Measurements from ENCODE around the gene EIF2B2. TPM values are rescaled to one million over a fixed set of nuclear protein-coding genes. Genes with fewer than 3 reads are reported as not detected.

Gene EIF2B2
- total and polyA plus RNA-seq, 9 of the 15 experiments (the other 6 are each of a cell fraction or from before 2014, with no cell fraction given) = 10.6 to 94.1 (median 38.9) TPM

- TF ChIP-seq, protein P1, sequence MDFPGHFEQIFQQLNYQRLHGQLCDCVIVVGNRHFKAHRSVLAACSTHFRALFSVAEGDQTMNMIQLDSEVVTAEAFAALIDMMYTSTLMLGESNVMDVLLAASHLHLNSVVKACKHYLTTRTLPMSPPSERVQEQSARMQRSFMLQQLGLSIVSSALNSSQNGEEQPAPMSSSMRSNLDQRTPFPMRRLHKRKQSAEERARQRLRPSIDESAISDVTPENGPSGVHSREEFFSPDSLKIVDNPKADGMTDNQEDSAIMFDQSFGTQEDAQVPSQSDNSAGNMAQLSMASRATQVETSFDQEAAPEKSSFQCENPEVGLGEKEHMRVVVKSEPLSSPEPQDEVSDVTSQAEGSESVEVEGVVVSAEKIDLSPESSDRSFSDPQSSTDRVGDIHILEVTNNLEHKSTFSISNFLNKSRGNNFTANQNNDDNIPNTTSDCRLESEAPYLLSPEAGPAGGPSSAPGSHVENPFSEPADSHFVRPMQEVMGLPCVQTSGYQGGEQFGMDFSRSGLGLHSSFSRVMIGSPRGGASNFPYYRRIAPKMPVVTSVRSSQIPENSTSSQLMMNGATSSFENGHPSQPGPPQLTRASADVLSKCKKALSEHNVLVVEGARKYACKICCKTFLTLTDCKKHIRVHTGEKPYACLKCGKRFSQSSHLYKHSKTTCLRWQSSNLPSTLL (IDR thresholded peaks at IDR 0.05) = no peak
- TF ChIP-seq TEAD2 (tag; IDR thresholded peaks at IDR 0.05) = no peak
- no peak for TF ChIP-seq SMARCB1 (IDR thresholded peaks at IDR 0.05; ENCODE audit: insufficient read length, low read depth)
- TF ChIP-seq ZNF436 (CRISPR knock-in tag; IDR thresholded peaks at IDR 0.05) = no peak
- TF ChIP-seq NR4A1 (CRISPR knock-in tag; IDR thresholded peaks at IDR 0.05) = no peak
- TF ChIP-seq NR4A1 (tag; IDR thresholded peaks at IDR 0.05) = no peak
- TF ChIP-seq, protein P2, sequence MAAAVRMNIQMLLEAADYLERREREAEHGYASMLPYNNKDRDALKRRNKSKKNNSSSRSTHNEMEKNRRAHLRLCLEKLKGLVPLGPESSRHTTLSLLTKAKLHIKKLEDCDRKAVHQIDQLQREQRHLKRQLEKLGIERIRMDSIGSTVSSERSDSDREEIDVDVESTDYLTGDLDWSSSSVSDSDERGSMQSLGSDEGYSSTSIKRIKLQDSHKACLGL (CRISPR knock-in tag; IDR thresholded peaks at IDR 0.05; ENCODE audit: borderline replicate concordance, poor library complexity, severe bottlenecking) = no peak
- TF ChIP-seq CREBBP (IDR thresholded peaks at IDR 0.05; ENCODE audit: low read depth, low read length) = no peak
- no peak for TF ChIP-seq DMBX1 (CRISPR knock-in tag; IDR thresholded peaks at IDR 0.05; ENCODE audit: borderline replicate concordance)
- no peak for TF ChIP-seq NR3C1 (CRISPR knock-in tag; IDR thresholded peaks at IDR 0.05)
- TF ChIP-seq FOXP1 (CRISPR knock-in tag; IDR thresholded peaks at IDR 0.05) = 0 out of 2 replicates have a peak, but pooled peaks have one; percentile 24
- TF ChIP-seq ZBTB1 (CRISPR knock-in tag; IDR thresholded peaks at IDR 0.05; ENCODE audit: borderline replicate concordance, low read depth) = no peak
- no peak for TF ChIP-seq ARNT (IDR thresholded peaks at IDR 0.05)
- TF ChIP-seq ZBTB49 (CRISPR knock-in tag; IDR thresholded peaks at IDR 0.05; ENCODE audit: borderline replicate concordance) = no peak
- TF ChIP-seq OTX1 (CRISPR knock-in tag; IDR thresholded peaks at IDR 0.05) = no peak
- no peak for TF ChIP-seq EP300 (IDR thresholded peaks at IDR 0.05; ENCODE audit: low read length)
- no peak for TF ChIP-seq PPARD (CRISPR knock-in tag; IDR thresholded peaks at IDR 0.05)
- TF ChIP-seq SOX6 (IDR thresholded peaks at IDR 0.05) = no peak
- TF ChIP-seq, protein P3, sequence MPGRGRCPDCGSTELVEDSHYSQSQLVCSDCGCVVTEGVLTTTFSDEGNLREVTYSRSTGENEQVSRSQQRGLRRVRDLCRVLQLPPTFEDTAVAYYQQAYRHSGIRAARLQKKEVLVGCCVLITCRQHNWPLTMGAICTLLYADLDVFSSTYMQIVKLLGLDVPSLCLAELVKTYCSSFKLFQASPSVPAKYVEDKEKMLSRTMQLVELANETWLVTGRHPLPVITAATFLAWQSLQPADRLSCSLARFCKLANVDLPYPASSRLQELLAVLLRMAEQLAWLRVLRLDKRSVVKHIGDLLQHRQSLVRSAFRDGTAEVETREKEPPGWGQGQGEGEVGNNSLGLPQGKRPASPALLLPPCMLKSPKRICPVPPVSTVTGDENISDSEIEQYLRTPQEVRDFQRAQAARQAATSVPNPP (IDR thresholded peaks at IDR 0.05; ENCODE audit: borderline replicate concordance, insufficient read depth, insufficient read length) = no peak
- no peak for TF ChIP-seq WHSC1 (IDR thresholded peaks at IDR 0.05; ENCODE audit: low read length)
Measured at GRCh38 chr14:75002392-75003249, at the start of gene EIF2B2 (continued).
